Fibroblast of skin of right biceps (primary cell): ENCODE results near the gene CHORDC1.
"Not testable (repeated sequence)": the region's sequence is repeated elsewhere in the genome, so short reads cannot be mapped to it uniquely, and the experiment has no call there.

Experiments
- DNase-seq: peaks from one replicate; pipeline ENCODE4 v3.0.0-alpha.2; 2013

CHORDC1 gene

GRCh38 chr11:90222459-90223247, at the start of gene CHORDC1:
Gene CHORDC1, minus strand, starts transcription at chr11:90223049. Its CDS starts 95 bp downstream, at chr11:90222954.
- peak; percentile 85 for DNase-seq

- DNase-seq = no peak
These were observed 34.3 kb upstream of the CHORDC1 start for GRCh38 chr11:90257158-90257525.

GRCh38 chr11:90256404-90257157, 33.7 kb upstream of the CHORDC1 start:
- DNase-seq = no peak

- DNase-seq = no peak
These were observed 31.2 kb upstream of the CHORDC1 start for GRCh38 chr11:90254065-90254464.

- DNase-seq = no peak
These were observed 29.2 kb upstream of the CHORDC1 start for GRCh38 chr11:90252053-90252452.

- DNase-seq = no peak
These were observed 28.8 kb upstream of the CHORDC1 start for GRCh38 chr11:90251599-90251998.

- no peak for DNase-seq
These were observed 28.1 kb upstream of the CHORDC1 start for GRCh38 chr11:90250970-90251369.

GRCh38 chr11:90246468-90246867, 23.6 kb upstream of the CHORDC1 start:
- no peak for DNase-seq

GRCh38 chr11:90243534-90243933, 20.7 kb upstream of the CHORDC1 start:
- DNase-seq = no peak

GRCh38 chr11:90242894-90243416, 20.1 kb upstream of the CHORDC1 start:
- no peak for DNase-seq

- no peak for DNase-seq
These were observed 18.6 kb upstream of the CHORDC1 start for GRCh38 chr11:90241414-90241813.

GRCh38 chr11:90239967-90240636, 17.3 kb upstream of the CHORDC1 start:
- not testable (repeated sequence) for DNase-seq

GRCh38 chr11:90237004-90237403, 14.2 kb upstream of the CHORDC1 start:
- no peak for DNase-seq

GRCh38 chr11:90235526-90235925, 12.7 kb upstream of the CHORDC1 start:
- DNase-seq = peak; percentile 4

- no peak for DNase-seq
These were observed 12.1 kb upstream of the CHORDC1 start for GRCh38 chr11:90234977-90235376.

- DNase-seq = peak; percentile 28
These were observed 6.9 kb upstream of the CHORDC1 start for GRCh38 chr11:90229791-90230190.

- no peak for DNase-seq
These were observed 5.2 kb upstream of the CHORDC1 start for GRCh38 chr11:90228056-90228455.

- DNase-seq = no peak
These were observed 368 bp upstream of the CHORDC1 start for GRCh38 chr11:90223248-90223585.

GRCh38 chr11:90221803-90222458, 918 bp downstream of the CHORDC1 start:
- no peak for DNase-seq

GRCh38 chr11:90220391-90220790, 2.5 kb downstream of the CHORDC1 start:
- DNase-seq = peak; percentile 67

GRCh38 chr11:90219438-90219837, 3.4 kb downstream of the CHORDC1 start:
- DNase-seq = no peak

- DNase-seq = no peak
These were observed 4.2 kb downstream of the CHORDC1 start for GRCh38 chr11:90218606-90219005.

GRCh38 chr11:90216611-90217010, 6.2 kb downstream of the CHORDC1 start:
- no peak for DNase-seq
